T-helper 1 cell (primary cell): ENCODE results near the gene CMTM2.

ENCODE experiments used
- DNase-seq, 5 donors: peaks; one replicate each; pipeline ENCODE4 v3.0.0-alpha.2; 2012 to 2020
- total RNA-seq, 4 donors: gene quantifications; one replicate each; lab custom pipeline; 2026; lab: John Stamatoyannopoulos, UW

Gene CMTM2
- 0 to 0.12 (median 0) reads per million in 4 donors for total RNA-seq

- DNase-seq = no peak
These were observed at the start of gene CMTM2 for GRCh38 chr16:66578651-66579531. Gene CMTM2, plus strand, starts transcription at chr16:66579463. Its CDS starts 145 bp downstream, at chr16:66579608.

GRCh38 chr16:66529475-66529874, 49.8 kb upstream of the CMTM2 start:
- DNase-seq = no peak

- DNase-seq = no peak
These were observed 44.9 kb upstream of the CMTM2 start for GRCh38 chr16:66534376-66534799.

GRCh38 chr16:66536525-66536924, 42.7 kb upstream of the CMTM2 start:
- DNase-seq = no peak

- DNase-seq = no peak
These were observed 42.0 kb upstream of the CMTM2 start for GRCh38 chr16:66537236-66537635.

GRCh38 chr16:66538910-66539309, 40.4 kb upstream of the CMTM2 start:
- no peak for DNase-seq

- DNase-seq = no peak
These were observed 39.4 kb upstream of the CMTM2 start for GRCh38 chr16:66539623-66540469.

GRCh38 chr16:66541388-66542355, 37.6 kb upstream of the CMTM2 start:
- DNase-seq = no peak

- DNase-seq = no peak
These were observed 36.9 kb upstream of the CMTM2 start for GRCh38 chr16:66542396-66542795.

- DNase-seq = no peak
These were observed 35.7 kb upstream of the CMTM2 start for GRCh38 chr16:66543541-66543940.

- no peak for DNase-seq
These were observed 35.1 kb upstream of the CMTM2 start for GRCh38 chr16:66544016-66544757.

- no peak for DNase-seq
These were observed 31.9 kb upstream of the CMTM2 start for GRCh38 chr16:66547101-66547989.

GRCh38 chr16:66548068-66548467, 31.2 kb upstream of the CMTM2 start:
- DNase-seq = no peak

GRCh38 chr16:66548868-66549267, 30.4 kb upstream of the CMTM2 start:
- DNase-seq = no peak

- DNase-seq = peak; percentile 27 to 52 (median 33)
These were observed 29.8 kb upstream of the CMTM2 start, which contains the start of gene TK2 for GRCh38 chr16:66549284-66550131. Gene TK2, minus strand, starts transcription at chr16:66550122. Its CDS starts 61 bp downstream, at chr16:66550061.

GRCh38 chr16:66551348-66551759, 27.9 kb upstream of the CMTM2 start:
- DNase-seq = peak; percentile 35 to 78 (median 49)

GRCh38 chr16:66551788-66552285, 27.4 kb upstream of the CMTM2 start:
- DNase-seq = no peak

- DNase-seq = peak; percentile 79 to 96 (median 83)
These were observed 26.7 kb upstream of the CMTM2 start, which contains the start of gene CKLF for GRCh38 chr16:66552286-66553177. Gene CKLF, plus strand, starts transcription at chr16:66552576. Its CDS starts 140 bp downstream, at chr16:66552716.
